ENCODE data around the gene PTH2.
"Not testable (repeated sequence)": the region's sequence is repeated elsewhere in the genome, so short reads cannot be mapped to it uniquely, and the experiment has no call there.

Gene PTH2

GRCh38 chr19:49374665-49375434 lies 48.4 kb downstream of the PTH2 start:
- DNase-seq = no peak

DNA sequence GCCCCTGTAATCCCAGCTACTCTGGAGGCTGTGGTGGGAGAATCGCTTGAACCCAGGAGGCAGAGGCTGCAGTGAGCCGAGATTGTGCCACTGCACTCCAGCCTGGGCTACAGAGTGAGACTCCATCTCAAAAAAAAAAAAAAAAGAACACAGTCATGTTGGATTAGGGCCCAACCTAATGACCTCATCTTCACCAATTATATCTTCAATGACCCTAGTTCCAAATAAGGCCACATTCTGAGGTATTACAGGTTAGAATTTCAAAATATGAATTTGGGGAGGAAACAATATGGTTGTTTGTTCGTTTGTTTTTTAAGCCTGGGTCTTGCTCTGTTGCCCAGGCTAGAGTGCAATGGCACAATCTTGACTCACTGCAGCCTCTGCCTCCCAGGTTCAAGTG lies 50.1 kb downstream of the PTH2 start:
- DNase-seq = not testable (repeated sequence)

Data from DMS153 (cell line).